Peyer's patch (tissue), 4 donors: Measurements from ENCODE around the gene PCYOX1L.

Experiments
- CTCF ChIP-seq, 6 experiments: fragments of 450-650 bp in 4 of 6; fragments of 200-600 bp in 2 of 6; sonication (generic) in 1 of 6; IDR thresholded peaks; one replicate each; pipeline ENCODE4 v1.5.1; 2017 to 2019; ENCODE audit warnings: antibody characterized with exemption in 6 of 6, mild to moderate bottlenecking in 3 of 6, moderate library complexity in 1 of 6
- POLR2A ChIP-seq, 2 donors: fragments of 450-650 bp; IDR thresholded peaks; one replicate each; pipeline ENCODE4 v1.5.1; 2017; ENCODE audit warnings: antibody characterized with exemption in 2 of 2, mild to moderate bottlenecking in 2 of 2, moderate library complexity in 2 of 2

- TF ChIP-seq CTCF (IDR thresholded peaks at IDR 0.05) (no peak), POLR2A (IDR thresholded peaks at IDR 0.05) (no peak)
Observed at GRCh38 chr5:149363936-149364335, 6.1 kb downstream of the PCYOX1L start.
